Mammary epithelial cell (primary cell): Measurements from ENCODE around the gene CTBP2.

Source experiments
- EZH2 ChIP-seq: IDR thresholded peaks from 2 replicates; pipeline ENCODE4 v1.6.1; 2012; ENCODE audit warnings: low read length, inconsistent platforms, borderline replicate concordance
- TF ChIP-seq, protein P1 (sequence below), 2 donors: IDR thresholded peaks in 1 of 2; conservative IDR thresholded peaks in 1 of 2; 2 replicates each; pipeline ENCODE4 v1.5.1; 2011 to 2012; ENCODE audit warnings: inconsistent platforms in 2 of 2, low read length in 2 of 2, mild to moderate bottlenecking in 2 of 2, control low read depth in 1 of 2, low read depth in 1 of 2; ENCODE audit not compliant: insufficient read depth in 1 of 2; ENCODE audit errors: extremely low read depth in 1 of 2

DNA sequence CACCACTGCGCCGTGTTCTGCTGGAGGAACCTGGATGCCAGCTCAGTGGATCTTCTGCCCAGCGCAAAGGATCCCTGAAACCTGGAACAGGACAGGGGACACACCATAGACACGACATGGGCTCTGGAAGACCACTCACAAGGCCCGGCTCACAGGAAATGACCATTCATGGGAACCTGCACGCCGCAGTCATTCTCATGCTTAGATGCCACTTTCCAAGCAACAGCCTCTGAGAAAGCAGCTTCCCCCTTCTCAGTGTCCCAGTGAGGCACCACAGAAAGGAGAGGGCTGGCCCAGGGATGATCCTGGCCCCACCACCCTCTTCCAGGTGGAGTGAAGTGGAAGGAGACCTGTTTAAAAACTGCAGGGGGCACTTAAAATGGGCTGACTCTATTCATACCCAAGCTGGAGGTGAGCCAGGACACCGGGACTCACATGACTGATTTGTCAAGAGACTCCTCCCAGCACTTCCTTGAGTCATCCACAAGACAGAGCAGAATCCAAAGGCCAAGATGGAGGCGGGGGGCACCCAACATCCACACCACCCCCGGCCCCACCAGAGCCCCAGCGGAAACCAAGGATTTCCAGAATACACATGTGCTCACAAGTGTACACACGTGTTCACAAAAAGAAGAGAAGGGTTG is 11.2 kb downstream of the CTBP2 start:
- no peak for TF ChIP-seq EZH2
- TF ChIP-seq, protein P1, sequence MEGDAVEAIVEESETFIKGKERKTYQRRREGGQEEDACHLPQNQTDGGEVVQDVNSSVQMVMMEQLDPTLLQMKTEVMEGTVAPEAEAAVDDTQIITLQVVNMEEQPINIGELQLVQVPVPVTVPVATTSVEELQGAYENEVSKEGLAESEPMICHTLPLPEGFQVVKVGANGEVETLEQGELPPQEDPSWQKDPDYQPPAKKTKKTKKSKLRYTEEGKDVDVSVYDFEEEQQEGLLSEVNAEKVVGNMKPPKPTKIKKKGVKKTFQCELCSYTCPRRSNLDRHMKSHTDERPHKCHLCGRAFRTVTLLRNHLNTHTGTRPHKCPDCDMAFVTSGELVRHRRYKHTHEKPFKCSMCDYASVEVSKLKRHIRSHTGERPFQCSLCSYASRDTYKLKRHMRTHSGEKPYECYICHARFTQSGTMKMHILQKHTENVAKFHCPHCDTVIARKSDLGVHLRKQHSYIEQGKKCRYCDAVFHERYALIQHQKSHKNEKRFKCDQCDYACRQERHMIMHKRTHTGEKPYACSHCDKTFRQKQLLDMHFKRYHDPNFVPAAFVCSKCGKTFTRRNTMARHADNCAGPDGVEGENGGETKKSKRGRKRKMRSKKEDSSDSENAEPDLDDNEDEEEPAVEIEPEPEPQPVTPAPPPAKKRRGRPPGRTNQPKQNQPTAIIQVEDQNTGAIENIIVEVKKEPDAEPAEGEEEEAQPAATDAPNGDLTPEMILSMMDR (conservative IDR thresholded peaks at IDR 0.05 in 1 of 2, IDR thresholded peaks at IDR 0.05 in 1 of 2; ENCODE audit: extremely low read depth in 1 of 2, insufficient read depth in 1 of 2, low read depth in 1 of 2, low read length in 2 of 2): no peak
